ENCODE results near the gene ATP6V0A4.

- TF ChIP-seq CTCF (IDR thresholded peaks at IDR 0.05) (no peak), POLR2AphosphoS5 (IDR thresholded peaks at IDR 0.05) (no peak)
Measured at GRCh38 chr7:138748666-138749065, 49.3 kb downstream of the ATP6V0A4 start.

Data from breast epithelium (tissue), 3 donors.